Hematopoietic multipotent progenitor cell treated with erythropoietin and hydrocortisone succinate and interleukin-3 and kit ligand, for 15 days (in vitro differentiated cells): ENCODE results near the gene CIRBP.
A peak's percentile ranks its signal among the peaks of the same experiment; 100 is the strongest.

ENCODE experiments used
- DNase-seq: peaks from one replicate; pipeline ENCODE4 v3.0.0-alpha.2; 2015; ENCODE audit warnings: low spot score

The CIRBP gene

GRCh38 chr19:1230783-1231489, 38.2 kb upstream of the CIRBP start:
- no peak for DNase-seq

- no peak for DNase-seq
Observed at GRCh38 chr19:1231729-1232637, 37.1 kb upstream of the CIRBP start.

- peak; percentile 30 for DNase-seq
Observed at GRCh38 chr19:1232652-1233072, 36.5 kb upstream of the CIRBP start.

- no peak for DNase-seq
Observed at GRCh38 chr19:1233115-1233667, 35.9 kb upstream of the CIRBP start.

GRCh38 chr19:1234051-1234954, 34.8 kb upstream of the CIRBP start:
- no peak for DNase-seq

GRCh38 chr19:1234955-1235380, 34.2 kb upstream of the CIRBP start:
- DNase-seq, result no peak

- no peak for DNase-seq
Observed at GRCh38 chr19:1235625-1236538, 33.2 kb upstream of the CIRBP start.

GRCh38 chr19:1236576-1236975, 32.6 kb upstream of the CIRBP start:
- no peak for DNase-seq

- no peak for DNase-seq
Observed at GRCh38 chr19:1237027-1237659, 32.0 kb upstream of the CIRBP start.

- DNase-seq, result peak; percentile 20
Observed at GRCh38 chr19:1237754-1238368, 31.3 kb upstream of the CIRBP start, which contains the start of gene CBARP. Gene CBARP (minus strand): TSS chr19:1238005. CDS start chr19:1236100, 1,905 bp downstream.

GRCh38 chr19:1238369-1239303, 30.5 kb upstream of the CIRBP start:
- no peak for DNase-seq

- DNase-seq, result no peak
Observed at GRCh38 chr19:1239420-1239795, 29.7 kb upstream of the CIRBP start.

- DNase-seq, result peak; percentile 78
Observed at GRCh38 chr19:1239796-1240737, 29.1 kb upstream of the CIRBP start.

GRCh38 chr19:1240925-1241324, 28.2 kb upstream of the CIRBP start:
- DNase-seq, result no peak

- DNase-seq, result peak; percentile 96
Observed at GRCh38 chr19:1241417-1242095, 27.6 kb upstream of the CIRBP start, which contains the start of gene ATP5F1D. Gene ATP5F1D (plus strand): TSS chr19:1241751. CDS start chr19:1241851, 100 bp downstream.
